Smooth muscle cell (in vitro differentiated cells): Measurements from ENCODE around the gene NEURL4. TPM values are rescaled to one million over a fixed set of nuclear protein-coding genes. Genes with fewer than 3 reads are reported as not detected.

Experiments
- DNase-seq: peaks from one replicate; lab custom pipeline; 2025; ENCODE audit not compliant: unreplicated experiment; lab: John Stamatoyannopoulos, UW
- H2AFZ ChIP-seq: fragments of 200-600 bp; sonication (generic); 2 replicates; pipeline ENCODE4 v1.6.0; 2016; ENCODE audit warnings: antibody characterized with exemption, low read depth, mild to moderate bottlenecking
- H3F3A ChIP-seq: fragments of 200-600 bp; sonication (generic); 2 replicates; pipeline ENCODE4 v1.6.0; 2017; ENCODE audit warnings: antibody characterized with exemption, low read depth
- H3K27ac ChIP-seq: fragments of 200-600 bp; sonication (generic); 2 replicates; pipeline ENCODE4 v1.5.1; 2016; ENCODE audit warnings: low read depth, mild to moderate bottlenecking
- H3K27me3 ChIP-seq: fragments of 200-600 bp; sonication (generic); 2 replicates; pipeline ENCODE4 v1.6.1; 2016; ENCODE audit warnings: low read depth, mild to moderate bottlenecking
- H3K36me3 ChIP-seq: fragments of 200-600 bp; sonication (generic); 2 replicates; pipeline ENCODE4 v1.5.1; 2016; ENCODE audit warnings: low read depth
- H3K4me1 ChIP-seq: fragments of 200-600 bp; sonication (generic); 2 replicates; pipeline ENCODE4 v1.5.1; 2016; ENCODE audit warnings: low read depth
- H3K4me2 ChIP-seq: fragments of 200-600 bp; sonication (generic); 2 replicates; pipeline ENCODE4 v1.6.0; 2016; ENCODE audit warnings: mild to moderate bottlenecking
- H3K4me3 ChIP-seq: fragments of 200-600 bp; sonication (generic); 2 replicates; pipeline ENCODE4 v1.5.1; 2016; ENCODE audit warnings: mild to moderate bottlenecking
- H3K79me2 ChIP-seq: fragments of 200-600 bp; sonication (generic); 2 replicates; pipeline ENCODE4 v1.6.0; 2016; ENCODE audit warnings: low read depth, mild to moderate bottlenecking
- H3K9ac ChIP-seq: fragments of 200-600 bp; sonication (generic); 2 replicates; pipeline ENCODE4 v1.6.0; 2016; ENCODE audit warnings: low read depth
- H3K9me3 ChIP-seq: fragments of 200-600 bp; sonication (generic); replicated peaks from 2 replicates; pipeline ENCODE4 v1.5.1; 2016; ENCODE audit warnings: low read depth
- H4K20me1 ChIP-seq: fragments of 200-600 bp; sonication (generic); 2 replicates; pipeline ENCODE4 v1.6.0; 2016; ENCODE audit warnings: low read depth
- CTCF ChIP-seq: fragments of 200-600 bp; sonication (generic); IDR thresholded peaks from 2 replicates; pipeline ENCODE4 v1.5.1; 2017; ENCODE audit warnings: borderline replicate concordance, mild to moderate bottlenecking, antibody characterized with exemption; ENCODE audit not compliant: insufficient read depth, poor library complexity, severe bottlenecking
- WGBS: methylation state at CpG from one replicate; pipeline ENCODE4 v1.1.7; 2016; ENCODE audit warnings: low lambda C conversion rate; 5-methylcytosine and 5-hydroxymethylcytosine counted together
- polyA plus RNA-seq: library from polyadenylated mRNA; unstranded; fragments of >200 nt; fragmentation: Nextera tagmentation; extraction: Ambion mirVana; gene quantifications from 2 replicates; pipeline ENCODE4 v1.2.1, GENCODE V29; 2016
- small RNA-seq: library from RNA; depleted of rRNA; stranded (forward); fragments of <200 nt; gene quantifications from one replicate; pipeline ENCODE3, GENCODE V24; 2014
- total RNA-seq: library from RNA; depleted of rRNA; stranded (reverse); fragments of >200 nt; gene quantifications from 2 replicates; pipeline ENCODE4 v1.2.3, GENCODE V29; 2014

The NEURL4 gene
- total and polyA plus RNA-seq, 2 experiments from 2014 or later, result 5.1 to 8.6 TPM

- H3K79me2 ChIP-seq, result no peaks in the 10 kb centered on the region
- H4K20me1 ChIP-seq, result no peaks in the 10 kb centered on the region
- no peaks in the 10 kb centered on the region for H3K4me1 ChIP-seq
- H3K27me3 ChIP-seq, result peaks cover 14% of the 10 kb centered on the region
- no peak overlapping the region for H3K9ac ChIP-seq
- 92% methylated on average over 8 of the region's 8 CpGs for WGBS
- H2AFZ ChIP-seq, result no peak overlapping the region
- DNase-seq, result no peak
- no peaks in the 10 kb centered on the region for H3K36me3 ChIP-seq
- no peak overlapping the region for H3K4me2 ChIP-seq
- H3K4me3 ChIP-seq, result no peak overlapping the region
- no peak overlapping the region for H3K27ac ChIP-seq
- H3F3A ChIP-seq, result peaks cover 5% of the 10 kb centered on the region
- TF ChIP-seq CTCF, result no peak
- no peaks in the 10 kb centered on the region for H3K9me3 ChIP-seq
Measured at GRCh38 chr17:7279448-7279847, 49.7 kb downstream of the NEURL4 start.

- Histone ChIP-seq H3K27ac (peak overlapping the region; percentile 37), H3K36me3 (no peaks in the 10 kb centered on the region), H3K9me3 (no peaks in the 10 kb centered on the region), H3K4me1 (peaks cover 5% of the 10 kb centered on the region), H3K4me2 (no peak overlapping the region), H3F3A (peaks cover 11% of the 10 kb centered on the region), H3K9ac (no peak overlapping the region), H3K27me3 (peaks cover 18% of the 10 kb centered on the region), H2AFZ (no peak overlapping the region), H3K79me2 (no peaks in the 10 kb centered on the region), H3K4me3 (no peak overlapping the region), H4K20me1 (no peaks in the 10 kb centered on the region)
- no peak for DNase-seq
- 15% methylated on average over 1 of the region's 1 CpG for WGBS
- TF ChIP-seq CTCF, result no peak
Measured at GRCh38 chr17:7266784-7267183, 62.4 kb downstream of the NEURL4 start.

Small RNA genes lying within 50 kb of the gene (small RNA-seq; reads per million reads assigned to genes)
- gene AC026954.2 (not detected), gene RF00019 (not detected)

Other genes starting within 250 kb of the NEURL4 start
Only the 30 nearest of the 34 such genes appear.
- 0.22 TPM in 1 of 2 replicates, not detected in the other for gene ASGR2, start 214.5 kb downstream of the NEURL4 start, total RNA-seq
- gene ASGR2, start 214.5 kb downstream of the NEURL4 start, polyA plus RNA-seq, result 0.15 and 0.50 TPM in 2 replicates
- 1.2 and 3.6 TPM in 2 replicates for gene ASGR1, start 150.0 kb downstream of the NEURL4 start, total RNA-seq
- gene ASGR1, start 150.0 kb downstream of the NEURL4 start, polyA plus RNA-seq, result 4.2 and 11.0 TPM in 2 replicates
- 9.4 and 12.3 TPM in 2 replicates for gene DLG4, start 109.5 kb downstream of the NEURL4 start, total RNA-seq
- gene DLG4, start 109.5 kb downstream of the NEURL4 start, polyA plus RNA-seq, result 2.3 and 4.2 TPM in 2 replicates
- 136 and 185 TPM in 2 replicates for gene ACADVL, start 109.4 kb downstream of the NEURL4 start, total RNA-seq
- gene ACADVL, start 109.4 kb downstream of the NEURL4 start, polyA plus RNA-seq, result 331 and 541 TPM in 2 replicates
- 26.1 and 31.8 TPM in 2 replicates for gene DVL2, start 94.8 kb downstream of the NEURL4 start, total RNA-seq
- gene DVL2, start 94.8 kb downstream of the NEURL4 start, polyA plus RNA-seq, result 46.7 and 49.6 TPM in 2 replicates
- gene PHF23, start 89.9 kb downstream of the NEURL4 start, total RNA-seq, result 41.6 and 48.5 TPM in 2 replicates
- gene PHF23, start 89.9 kb downstream of the NEURL4 start, polyA plus RNA-seq, result 33.8 and 46.5 TPM in 2 replicates
- 305 and 363 TPM in 2 replicates for gene GABARAP, start 86.9 kb downstream of the NEURL4 start, total RNA-seq
- gene GABARAP, start 86.9 kb downstream of the NEURL4 start, polyA plus RNA-seq, result 725 and 735 TPM in 2 replicates
- 46.3 and 57.5 TPM in 2 replicates for gene CTDNEP1, start 77.6 kb downstream of the NEURL4 start, total RNA-seq
- 88.4 and 96.2 TPM in 2 replicates for gene CTDNEP1, start 77.6 kb downstream of the NEURL4 start, polyA plus RNA-seq
- gene ELP5, start 77.1 kb downstream of the NEURL4 start, total RNA-seq, result 17.3 and 18.7 TPM in 2 replicates
- 41.3 and 42.4 TPM in 2 replicates for gene ELP5, start 77.1 kb downstream of the NEURL4 start, polyA plus RNA-seq
- 26.7 and 33.7 TPM in 2 replicates for gene CLDN7, start 66.9 kb downstream of the NEURL4 start, total RNA-seq
- 25.2 and 102 TPM in 2 replicates for gene CLDN7, start 66.9 kb downstream of the NEURL4 start, polyA plus RNA-seq
- gene SLC2A4, start 47.6 kb downstream of the NEURL4 start, total RNA-seq, result 0.18 TPM in 1 of 2 replicates, not detected in the other
- 0.11 TPM in 1 of 2 replicates, not detected in the other for gene SLC2A4, start 47.6 kb downstream of the NEURL4 start, polyA plus RNA-seq
- 0.09 and 1.3 TPM in 2 replicates for gene YBX2, start 34.7 kb downstream of the NEURL4 start, total RNA-seq
- gene YBX2, start 34.7 kb downstream of the NEURL4 start, polyA plus RNA-seq, result 0.58 and 1.1 TPM in 2 replicates
- gene EIF5A, start 21.7 kb downstream of the NEURL4 start, total RNA-seq, result 260 and 323 TPM in 2 replicates
- 797 and 860 TPM in 2 replicates for gene EIF5A, start 21.7 kb downstream of the NEURL4 start, polyA plus RNA-seq
- 35.2 and 40.3 TPM in 2 replicates for gene GPS2, start 14.0 kb downstream of the NEURL4 start, total RNA-seq
- 77.0 and 95.5 TPM in 2 replicates for gene GPS2, start 14.0 kb downstream of the NEURL4 start, polyA plus RNA-seq
- 15.2 TPM in 1 of 2 replicates, not detected in the other for gene ACAP1, start 7.2 kb upstream of the NEURL4 start, total RNA-seq
- gene ACAP1, start 7.2 kb upstream of the NEURL4 start, polyA plus RNA-seq, result 31.6 and 48.1 TPM in 2 replicates
- gene KCTD11, start 22.8 kb upstream of the NEURL4 start, total RNA-seq, result 34.7 and 37.2 TPM in 2 replicates
- 33.8 and 52.3 TPM in 2 replicates for gene KCTD11, start 22.8 kb upstream of the NEURL4 start, polyA plus RNA-seq
- 0.49 TPM in 1 of 2 replicates, not detected in the other for gene TMEM95, start 25.8 kb upstream of the NEURL4 start, total RNA-seq
- gene TMEM95, start 25.8 kb upstream of the NEURL4 start, polyA plus RNA-seq, result 0.34 TPM in 1 of 2 replicates, not detected in the other
- gene TNK1, start 51.8 kb upstream of the NEURL4 start, total RNA-seq, result 4.5 and 6.3 TPM in 2 replicates
- gene TNK1, start 51.8 kb upstream of the NEURL4 start, polyA plus RNA-seq, result 3.6 and 13.5 TPM in 2 replicates
- 29.3 and 34.7 TPM in 2 replicates for gene PLSCR3, start 65.2 kb upstream of the NEURL4 start, total RNA-seq
- 110 and 122 TPM in 2 replicates for gene PLSCR3, start 65.2 kb upstream of the NEURL4 start, polyA plus RNA-seq
- 75.6 and 133 TPM in 2 replicates for gene TMEM256, start 74.8 kb upstream of the NEURL4 start, total RNA-seq
- 87.9 and 90.6 TPM in 2 replicates for gene TMEM256, start 74.8 kb upstream of the NEURL4 start, polyA plus RNA-seq
- gene NLGN2, start 78.5 kb upstream of the NEURL4 start, total RNA-seq, result 15.1 and 20.9 TPM in 2 replicates
- gene NLGN2, start 78.5 kb upstream of the NEURL4 start, polyA plus RNA-seq, result 10.8 and 11.9 TPM in 2 replicates
- gene SPEM1, start 91.0 kb upstream of the NEURL4 start, total RNA-seq, result not detected in 2 replicates
- gene SPEM1, start 91.0 kb upstream of the NEURL4 start, polyA plus RNA-seq, result not detected in 2 replicates
- 0.22 TPM in 1 of 2 replicates, not detected in the other for gene SPEM2, start 96.3 kb upstream of the NEURL4 start, total RNA-seq
- gene SPEM2, start 96.3 kb upstream of the NEURL4 start, polyA plus RNA-seq, result 0.56 and 1.0 TPM in 2 replicates
- not detected in 2 replicates for gene SPEM3, start 99.5 kb upstream of the NEURL4 start, total RNA-seq
- gene SPEM3, start 99.5 kb upstream of the NEURL4 start, polyA plus RNA-seq, result 0.14 TPM in 1 of 2 replicates, not detected in the other
- 7.3 and 10.0 TPM in 2 replicates for gene TMEM102, start 106.1 kb upstream of the NEURL4 start, total RNA-seq
- 10.5 and 11.9 TPM in 2 replicates for gene TMEM102, start 106.1 kb upstream of the NEURL4 start, polyA plus RNA-seq
- gene FGF11, start 110.2 kb upstream of the NEURL4 start, total RNA-seq, result 21.3 and 28.5 TPM in 2 replicates
- 13.9 and 30.9 TPM in 2 replicates for gene FGF11, start 110.2 kb upstream of the NEURL4 start, polyA plus RNA-seq
- gene CHRNB1, start 115.7 kb upstream of the NEURL4 start, total RNA-seq, result 8.9 and 12.2 TPM in 2 replicates
- gene CHRNB1, start 115.7 kb upstream of the NEURL4 start, polyA plus RNA-seq, result 19.0 and 22.5 TPM in 2 replicates
- gene ZBTB4, start 150.3 kb upstream of the NEURL4 start, total RNA-seq, result 24.2 and 25.6 TPM in 2 replicates
- 22.8 and 26.9 TPM in 2 replicates for gene ZBTB4, start 150.3 kb upstream of the NEURL4 start, polyA plus RNA-seq
- not detected in 2 replicates for gene SLC35G6, start 152.1 kb upstream of the NEURL4 start, total RNA-seq
- gene SLC35G6, start 152.1 kb upstream of the NEURL4 start, polyA plus RNA-seq, result 0.51 TPM in 1 of 2 replicates, not detected in the other
- gene POLR2A, start 155.0 kb upstream of the NEURL4 start, total RNA-seq, result 72.0 and 76.0 TPM in 2 replicates
- gene POLR2A, start 155.0 kb upstream of the NEURL4 start, polyA plus RNA-seq, result 80.2 and 123 TPM in 2 replicates